WTC11 (cell line): Measurements from ENCODE around the gene DUSP19. TPM values are rescaled to one million over a fixed set of nuclear protein-coding genes. Genes with fewer than 3 reads are reported as not detected.

ENCODE experiments used
- ATAC-seq: fragments of 200-7000 bp; cut with Tn5 transposase; 2 replicates; pipeline ENCODE4 v1.10.0; 2021; ENCODE audit warnings: mild to moderate bottlenecking, moderate library complexity
- CTCF ChIA-PET: fragments of 300-600 bp; sonication (Branson Sonifier 250); formaldehyde crosslinking; loops from one replicate; lab custom pipeline; 2021; ENCODE audit warnings: antibody characterized with exemption; lab: Charles Lee
- POLR2A ChIA-PET: fragments of 350-600 bp; sonication (Branson Sonifier 250); formaldehyde crosslinking; loops from one replicate; lab custom pipeline; 2021; ENCODE audit warnings: antibody characterized with exemption; lab: Charles Lee
- DNase-seq: peaks from one replicate; pipeline ENCODE4 v3.0.0; 2021; ENCODE audit warnings: low spot score
- H3K27ac Mint-ChIP-seq: 2 replicates; pipeline ENCODE4 v1.8.0; 2021; ENCODE audit warnings: mixed read lengths
- H3K27me3 Mint-ChIP-seq: 2 replicates; pipeline ENCODE4 v1.8.0; 2021; ENCODE audit warnings: low read depth, mild to moderate bottlenecking, moderate library complexity, mixed read lengths
- H3K36me3 Mint-ChIP-seq: 2 replicates; pipeline ENCODE4 v1.8.0; 2021; ENCODE audit warnings: mixed read lengths
- H3K4me1 Mint-ChIP-seq: 2 replicates; pipeline ENCODE4 v1.8.0; 2022; ENCODE audit warnings: mixed read lengths
- H3K4me3 Mint-ChIP-seq: 2 replicates; pipeline ENCODE4 v1.8.0; 2021; ENCODE audit warnings: mild to moderate bottlenecking, moderate library complexity, mixed read lengths
- H3K9me3 Mint-ChIP-seq: 2 replicates; pipeline ENCODE4 v1.8.0; 2021; ENCODE audit warnings: mixed read lengths
- ERG ChIP-seq: fragments of 250-450 bp; sonication (Bioruptor Pico); IDR thresholded peaks from 2 replicates; pipeline ENCODE4 v1.8.0; 2021; ENCODE audit warnings: mild to moderate bottlenecking
- FOXJ3 ChIP-seq: sonication (generic); formaldehyde crosslinking; IDR thresholded peaks from 2 replicates; pipeline ENCODE4 v1.9.0; 2021; ENCODE audit warnings: missing genetic modification reagents, mild to moderate bottlenecking, borderline replicate concordance
- GRHL2 ChIP-seq: fragments of 250-450 bp; sonication (Bioruptor Pico); IDR thresholded peaks from 2 replicates; pipeline ENCODE4 v1.8.0; 2022; ENCODE audit warnings: mild to moderate bottlenecking, moderate library complexity; ENCODE audit not compliant: insufficient replicate concordance, severe bottlenecking
- IRF2 ChIP-seq: sonication (generic); formaldehyde crosslinking; IDR thresholded peaks from 2 replicates; pipeline ENCODE4 v1.8.0; 2022; ENCODE audit warnings: low read depth, missing genetic modification reagents, borderline replicate concordance
- JUN ChIP-seq: sonication (generic); formaldehyde crosslinking; IDR thresholded peaks from 2 replicates; pipeline ENCODE4 v1.8.0; 2023; ENCODE audit warnings: mild to moderate bottlenecking, missing genetic modification reagents
- KAT7 ChIP-seq: sonication (generic); formaldehyde crosslinking; IDR thresholded peaks from 2 replicates; pipeline ENCODE4 v1.8.1; 2023; ENCODE audit warnings: missing genetic modification reagents, mild to moderate bottlenecking, borderline replicate concordance
- MYBL2 ChIP-seq: sonication (generic); formaldehyde crosslinking; IDR thresholded peaks from 2 replicates; pipeline ENCODE4 v1.8.1; 2023; ENCODE audit warnings: mild to moderate bottlenecking, moderate library complexity, missing genetic modification reagents
- NR1H2 ChIP-seq: sonication (generic); formaldehyde crosslinking; IDR thresholded peaks from 2 replicates; pipeline ENCODE4 v1.9.0; 2021; ENCODE audit warnings: mild to moderate bottlenecking, moderate library complexity, missing genetic modification reagents
- TP53 ChIP-seq: sonication (generic); formaldehyde crosslinking; IDR thresholded peaks from 2 replicates; pipeline ENCODE4 v1.8.1; 2023; ENCODE audit warnings: mild to moderate bottlenecking, missing genetic modification reagents
- USF2 ChIP-seq: sonication (generic); formaldehyde crosslinking; IDR thresholded peaks from 2 replicates; pipeline ENCODE4 v1.8.1; 2023; ENCODE audit warnings: mild to moderate bottlenecking, missing genetic modification reagents, moderate library complexity
- ZMAT4 ChIP-seq: fragments of 250-450 bp; sonication (Bioruptor Pico); IDR thresholded peaks from 2 replicates; pipeline ENCODE4 v1.9.0; 2021; ENCODE audit warnings: mild to moderate bottlenecking
- ZNF138 ChIP-seq: sonication (generic); formaldehyde crosslinking; conservative IDR thresholded peaks from 2 replicates; pipeline ENCODE4 v1.8.1; 2022; ENCODE audit warnings: mild to moderate bottlenecking, moderate library complexity, missing genetic modification reagents
- ZNF232 ChIP-seq: sonication (generic); formaldehyde crosslinking; IDR thresholded peaks from 2 replicates; pipeline ENCODE4 v1.8.0; 2022; ENCODE audit warnings: mild to moderate bottlenecking, missing genetic modification reagents
- total RNA-seq: library from RNA; stranded (reverse); gene quantifications from 3 replicates; pipeline ENCODE4 v1.2.3, GENCODE V29; 2021
- TF ChIP-seq, protein P1 (sequence below): sonication (generic); formaldehyde crosslinking; IDR thresholded peaks from 2 replicates; pipeline ENCODE4 v1.8.0; 2022; ENCODE audit warnings: missing genetic modification reagents
- TF ChIP-seq, protein P2 (sequence below): fragments of 250-450 bp; sonication (Bioruptor Pico); IDR thresholded peaks from 2 replicates; pipeline ENCODE4 v1.9.0; 2021; ENCODE audit warnings: moderate library complexity, mild to moderate bottlenecking, inconsistent platforms, borderline replicate concordance
- TF ChIP-seq, protein P3 (sequence below): sonication (generic); formaldehyde crosslinking; IDR thresholded peaks from 2 replicates; pipeline ENCODE4 v1.8.0; 2023; ENCODE audit warnings: mild to moderate bottlenecking, missing genetic modification reagents

The DUSP19 gene
- total RNA-seq, 1 experiment from 2014 or later, result 3.9 TPM

DNA sequence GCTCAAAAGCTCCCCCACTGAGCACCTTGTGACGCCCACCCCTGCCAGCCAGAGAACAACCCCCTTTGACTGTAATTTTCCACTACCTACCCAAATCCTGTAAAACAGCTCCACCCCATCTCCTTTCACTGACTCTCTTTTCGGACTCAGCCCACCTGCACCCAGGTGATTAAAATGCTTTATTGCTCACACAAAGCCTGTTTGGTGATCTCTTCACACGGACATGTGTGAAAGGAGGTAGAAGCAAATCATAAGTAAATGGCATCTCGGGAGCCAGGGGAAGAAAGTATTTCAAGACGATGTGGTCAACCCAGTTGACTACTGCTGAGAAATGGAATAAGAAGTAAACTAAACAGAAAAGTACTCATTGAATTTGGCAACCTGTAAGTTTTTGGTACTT, 29.1 kb upstream of the DUSP19 start (continued):
- TF ChIP-seq, protein P1, sequence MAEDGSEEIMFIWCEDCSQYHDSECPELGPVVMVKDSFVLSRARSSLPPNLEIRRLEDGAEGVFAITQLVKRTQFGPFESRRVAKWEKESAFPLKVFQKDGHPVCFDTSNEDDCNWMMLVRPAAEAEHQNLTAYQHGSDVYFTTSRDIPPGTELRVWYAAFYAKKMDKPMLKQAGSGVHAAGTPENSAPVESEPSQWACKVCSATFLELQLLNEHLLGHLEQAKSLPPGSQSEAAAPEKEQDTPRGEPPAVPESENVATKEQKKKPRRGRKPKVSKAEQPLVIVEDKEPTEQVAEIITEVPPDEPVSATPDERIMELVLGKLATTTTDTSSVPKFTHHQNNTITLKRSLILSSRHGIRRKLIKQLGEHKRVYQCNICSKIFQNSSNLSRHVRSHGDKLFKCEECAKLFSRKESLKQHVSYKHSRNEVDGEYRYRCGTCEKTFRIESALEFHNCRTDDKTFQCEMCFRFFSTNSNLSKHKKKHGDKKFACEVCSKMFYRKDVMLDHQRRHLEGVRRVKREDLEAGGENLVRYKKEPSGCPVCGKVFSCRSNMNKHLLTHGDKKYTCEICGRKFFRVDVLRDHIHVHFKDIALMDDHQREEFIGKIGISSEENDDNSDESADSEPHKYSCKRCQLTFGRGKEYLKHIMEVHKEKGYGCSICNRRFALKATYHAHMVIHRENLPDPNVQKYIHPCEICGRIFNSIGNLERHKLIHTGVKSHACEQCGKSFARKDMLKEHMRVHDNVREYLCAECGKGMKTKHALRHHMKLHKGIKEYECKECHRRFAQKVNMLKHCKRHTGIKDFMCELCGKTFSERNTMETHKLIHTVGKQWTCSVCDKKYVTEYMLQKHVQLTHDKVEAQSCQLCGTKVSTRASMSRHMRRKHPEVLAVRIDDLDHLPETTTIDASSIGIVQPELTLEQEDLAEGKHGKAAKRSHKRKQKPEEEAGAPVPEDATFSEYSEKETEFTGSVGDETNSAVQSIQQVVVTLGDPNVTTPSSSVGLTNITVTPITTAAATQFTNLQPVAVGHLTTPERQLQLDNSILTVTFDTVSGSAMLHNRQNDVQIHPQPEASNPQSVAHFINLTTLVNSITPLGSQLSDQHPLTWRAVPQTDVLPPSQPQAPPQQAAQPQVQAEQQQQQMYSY (CRISPR knock-in tag), result no peak
- TF ChIP-seq NR1H2, result no peak
- TF ChIP-seq GRHL2 (CRISPR knock-in tag), result no peak
- TF ChIP-seq, protein P2, sequence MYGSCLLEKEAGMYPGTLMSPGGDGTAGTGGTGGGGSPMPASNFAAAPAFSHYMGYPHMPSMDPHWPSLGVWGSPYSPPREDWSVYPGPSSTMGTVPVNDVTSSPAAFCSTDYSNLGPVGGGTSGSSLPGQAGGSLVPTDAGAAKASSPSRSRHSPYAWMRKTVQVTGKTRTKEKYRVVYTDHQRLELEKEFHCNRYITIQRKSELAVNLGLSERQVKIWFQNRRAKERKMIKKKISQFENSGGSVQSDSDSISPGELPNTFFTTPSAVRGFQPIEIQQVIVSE (CRISPR knock-in tag), result no peak
- no peak for TF ChIP-seq ERG (CRISPR knock-in tag)
- TF ChIP-seq MYBL2 (CRISPR knock-in tag), result no peak
- no peak for TF ChIP-seq JUN
- no peak for TF ChIP-seq USF2
- TF ChIP-seq, protein P3, sequence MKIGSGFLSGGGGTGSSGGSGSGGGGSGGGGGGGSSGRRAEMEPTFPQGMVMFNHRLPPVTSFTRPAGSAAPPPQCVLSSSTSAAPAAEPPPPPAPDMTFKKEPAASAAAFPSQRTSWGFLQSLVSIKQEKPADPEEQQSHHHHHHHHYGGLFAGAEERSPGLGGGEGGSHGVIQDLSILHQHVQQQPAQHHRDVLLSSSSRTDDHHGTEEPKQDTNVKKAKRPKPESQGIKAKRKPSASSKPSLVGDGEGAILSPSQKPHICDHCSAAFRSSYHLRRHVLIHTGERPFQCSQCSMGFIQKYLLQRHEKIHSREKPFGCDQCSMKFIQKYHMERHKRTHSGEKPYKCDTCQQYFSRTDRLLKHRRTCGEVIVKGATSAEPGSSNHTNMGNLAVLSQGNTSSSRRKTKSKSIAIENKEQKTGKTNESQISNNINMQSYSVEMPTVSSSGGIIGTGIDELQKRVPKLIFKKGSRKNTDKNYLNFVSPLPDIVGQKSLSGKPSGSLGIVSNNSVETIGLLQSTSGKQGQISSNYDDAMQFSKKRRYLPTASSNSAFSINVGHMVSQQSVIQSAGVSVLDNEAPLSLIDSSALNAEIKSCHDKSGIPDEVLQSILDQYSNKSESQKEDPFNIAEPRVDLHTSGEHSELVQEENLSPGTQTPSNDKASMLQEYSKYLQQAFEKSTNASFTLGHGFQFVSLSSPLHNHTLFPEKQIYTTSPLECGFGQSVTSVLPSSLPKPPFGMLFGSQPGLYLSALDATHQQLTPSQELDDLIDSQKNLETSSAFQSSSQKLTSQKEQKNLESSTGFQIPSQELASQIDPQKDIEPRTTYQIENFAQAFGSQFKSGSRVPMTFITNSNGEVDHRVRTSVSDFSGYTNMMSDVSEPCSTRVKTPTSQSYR (CRISPR knock-in tag), result no peak
- no peak for TF ChIP-seq IRF2 (CRISPR knock-in tag)
- TF ChIP-seq KAT7 (CRISPR knock-in tag), result no peak
- no peak for TF ChIP-seq FOXJ3 (CRISPR knock-in tag)
- no peak for TF ChIP-seq ZNF232 (CRISPR knock-in tag)

DNA sequence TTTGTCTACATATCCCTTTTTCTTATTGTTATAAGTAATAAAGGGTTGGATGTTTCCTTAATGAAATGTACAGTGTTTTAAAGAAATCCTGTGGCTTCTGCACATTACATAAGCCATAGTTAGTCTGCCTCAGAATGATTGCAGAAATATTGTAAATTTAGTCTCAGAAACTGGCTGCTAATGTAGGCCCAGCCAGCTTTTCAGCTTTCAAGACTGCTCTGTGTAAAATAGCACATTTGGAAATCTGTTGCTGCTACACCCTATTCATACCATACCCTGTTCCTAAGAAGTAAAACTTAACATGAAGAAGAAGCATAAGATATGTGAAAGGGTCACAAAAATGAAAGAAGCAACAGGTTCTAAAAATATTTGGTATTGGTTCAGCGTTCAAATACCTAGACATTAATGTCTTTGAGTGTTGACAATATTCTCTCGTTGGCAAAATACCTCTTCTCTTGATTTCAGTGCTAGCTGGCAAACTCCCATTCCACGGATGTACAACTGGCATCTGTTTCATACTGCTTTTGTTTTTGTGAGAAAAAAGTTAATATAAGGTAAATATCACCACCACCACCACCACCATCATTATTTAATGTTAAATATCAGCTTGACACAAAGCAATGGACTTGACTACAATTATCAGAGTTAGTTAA, 21.1 kb upstream of the DUSP19 start:
- Mint-ChIP-seq H3K4me3 (no peak overlapping the region), H3K4me1 (peaks cover 4% of the 10 kb centered on the region), H3K36me3 (peaks cover 9% of the 10 kb centered on the region), H3K27me3 (no peaks in the 10 kb centered on the region), H3K27ac (no peak overlapping the region), H3K9me3 (peaks cover 9% of the 10 kb centered on the region)
- ATAC-seq, result no peak
- ChIA-PET CTCF (interaction anchor here (1.1 kb wide), 1 partner anchor 14 kb away, joined by 3 read pairs; no protein-coding TSS in a partner anchor), POLR2A (no interaction called here)
- TF ChIP-seq ZNF138 (no peak), TP53 (CRISPR knock-in tag) (no peak), USF2 (no peak), ZMAT4 (CRISPR knock-in tag) (no peak)
- DNase-seq, result no peak
